Sigmoid colon (tissue), 4 donors: ENCODE results near the gene TMEM30A.

Experiments
- CTCF ChIP-seq, 4 experiments: fragments of 450-650 bp in 3 of 4; fragments of 200-600 bp in 1 of 4; IDR thresholded peaks; one replicate each; pipeline ENCODE4 v1.5.1; 2016 to 2019; ENCODE audit warnings: antibody characterized with exemption in 4 of 4, mild to moderate bottlenecking in 3 of 4, moderate library complexity in 2 of 4
- POLR2A ChIP-seq, 2 donors: fragments of 450-650 bp; IDR thresholded peaks; one replicate each; pipeline ENCODE4 v1.6.1; 2016; ENCODE audit warnings: antibody characterized with exemption in 2 of 2, mild to moderate bottlenecking in 2 of 2, moderate library complexity in 2 of 2
- POLR2AphosphoS5 ChIP-seq, 4 donors: sonication (generic); formaldehyde crosslinking; IDR thresholded peaks; one replicate each; pipeline ENCODE4 v1.6.1; 2017; ENCODE audit warnings: antibody characterized with exemption in 4 of 4

- TF ChIP-seq CTCF (IDR thresholded peaks at IDR 0.05) = no peak
- no peak for TF ChIP-seq POLR2A (IDR thresholded peaks at IDR 0.05)
- TF ChIP-seq POLR2AphosphoS5 (IDR thresholded peaks at IDR 0.05) = no peak
These were observed 2.8 kb upstream of the TMEM30A start for GRCh38 chr6:75287424-75287823.
